OCI-LY7 (cell line): ENCODE results near the gene SBNO1.
"Not testable (repeated sequence)": the region's sequence is repeated elsewhere in the genome, so short reads cannot be mapped to it uniquely, and the experiment has no call there.

ENCODE experiments used
- CTCF ChIP-seq: fragments of 200-600 bp; sonication (generic); conservative IDR thresholded peaks from 2 replicates; pipeline ENCODE4 v1.5.1; 2014; ENCODE audit warnings: mild to moderate bottlenecking, antibody characterized with exemption, low read length, moderate library complexity, mixed read lengths
- EZH2phosphoT487 ChIP-seq: fragments of 200-600 bp; sonication (generic); IDR thresholded peaks from 2 replicates; pipeline ENCODE4 v1.6.1; 2018; ENCODE audit warnings: low read depth, borderline replicate concordance, mild to moderate bottlenecking, mixed run types, antibody characterized with exemption, low read length, moderate library complexity, mixed read lengths

- TF ChIP-seq CTCF, EZH2phosphoT487: not testable (repeated sequence)
Observed at GRCh38 chr12:123248996-123249741, 115.5 kb downstream of the SBNO1 start.
